Trophoblast cell (in vitro differentiated cells and primary cell): ENCODE measurements around the gene HDAC9.

Source experiments
- DNase-seq, 2 donors: peaks; one replicate each; pipeline ENCODE4 v3.0.0-alpha.2; 2016
- H2AFZ ChIP-seq: 2 replicates; pipeline ENCODE4 v1.6.1; 2013; ENCODE audit warnings: low read length, moderate library complexity, mild to moderate bottlenecking; ENCODE audit not compliant: insufficient read depth, poor library complexity
- H2AK5ac ChIP-seq: 2 replicates; pipeline ENCODE4 v1.6.1; 2013; ENCODE audit warnings: mild to moderate bottlenecking, low read length
- H2BK120ac ChIP-seq: 2 replicates; pipeline ENCODE4 v1.6.1; 2013; ENCODE audit warnings: low read length, mild to moderate bottlenecking, moderate library complexity; ENCODE audit not compliant: insufficient read depth, poor library complexity
- H2BK12ac ChIP-seq: 2 replicates; pipeline ENCODE4 v1.6.1; 2013; ENCODE audit warnings: mild to moderate bottlenecking, low read length, moderate library complexity
- H2BK5ac ChIP-seq: 2 replicates; pipeline ENCODE4 v1.6.1; 2013; ENCODE audit warnings: low read length, low read depth, moderate library complexity, mild to moderate bottlenecking; ENCODE audit not compliant: poor library complexity
- H3K14ac ChIP-seq: 2 replicates; pipeline ENCODE4 v1.6.1; 2013; ENCODE audit warnings: mild to moderate bottlenecking, low read length
- H3K18ac ChIP-seq: 2 replicates; pipeline ENCODE4 v1.6.1; 2013; ENCODE audit warnings: mild to moderate bottlenecking, low read length
- H3K23ac ChIP-seq: 2 replicates; pipeline ENCODE4 v1.6.1; 2013; ENCODE audit warnings: low read length
- H3K27ac ChIP-seq: 2 replicates; pipeline ENCODE4 v1.5.1; 2013; ENCODE audit warnings: low read depth, mild to moderate bottlenecking, inconsistent platforms, low read length, moderate library complexity
- H3K27me3 ChIP-seq: 2 replicates; pipeline ENCODE4 v1.6.1; 2013; ENCODE audit warnings: inconsistent platforms, mild to moderate bottlenecking, low read length, moderate library complexity; ENCODE audit not compliant: insufficient read depth
- H3K36me3 ChIP-seq, 2 experiments: 1 replicate in 1 of 2; 2 replicates in 1 of 2; pipeline ENCODE4 v1.6.1; 2013; ENCODE audit warnings: low read length in 2 of 2, mild to moderate bottlenecking in 2 of 2, moderate library complexity in 1 of 2; ENCODE audit not compliant: insufficient read depth in 2 of 2, control insufficient read depth in 1 of 2
- H3K4ac ChIP-seq: 2 replicates; pipeline ENCODE4 v1.6.1; 2013; ENCODE audit warnings: low read depth, mild to moderate bottlenecking, low read length, moderate library complexity
- H3K4me1 ChIP-seq, 2 experiments: 1 replicate in 1 of 2; 2 replicates in 1 of 2; pipeline ENCODE4 v1.6.1; 2013; ENCODE audit warnings: low read length in 2 of 2, mild to moderate bottlenecking in 2 of 2, moderate library complexity in 1 of 2; ENCODE audit not compliant: insufficient read depth in 2 of 2, control insufficient read depth in 1 of 2
- H3K4me2 ChIP-seq: 2 replicates; pipeline ENCODE4 v1.6.1; 2013; ENCODE audit warnings: inconsistent platforms, mild to moderate bottlenecking, low read length, moderate library complexity
- H3K4me3 ChIP-seq: 2 replicates; pipeline ENCODE4 v1.5.1; 2013; ENCODE audit warnings: mild to moderate bottlenecking, low read depth, low read length, inconsistent platforms
- H3K79me1 ChIP-seq: one replicate; pipeline ENCODE4 v1.6.1; 2013; ENCODE audit warnings: low read length
- H3K79me2 ChIP-seq: 2 replicates; pipeline ENCODE4 v1.6.1; 2013; ENCODE audit warnings: low read length, mild to moderate bottlenecking; ENCODE audit not compliant: control insufficient read depth, insufficient read depth, poor library complexity
- H3K9ac ChIP-seq: 2 replicates; pipeline ENCODE4 v1.6.1; 2013; ENCODE audit warnings: mild to moderate bottlenecking, low read length
- H3K9me3 ChIP-seq: 2 replicates; pipeline ENCODE4 v1.6.1; 2013; ENCODE audit warnings: low read depth, mild to moderate bottlenecking, control low read depth, inconsistent platforms, low read length; ENCODE audit not compliant: insufficient read depth
- H4K12ac ChIP-seq: 2 replicates; pipeline ENCODE4 v1.6.1; 2013; ENCODE audit warnings: low read depth, mild to moderate bottlenecking, low read length, moderate library complexity
- H4K8ac ChIP-seq: 2 replicates; pipeline ENCODE4 v1.6.1; 2013; ENCODE audit warnings: low read depth, mild to moderate bottlenecking, low read length, moderate library complexity
- H4K91ac ChIP-seq: one replicate; pipeline ENCODE4 v1.6.1; 2013; ENCODE audit warnings: low read depth, mild to moderate bottlenecking, low read length, moderate library complexity
- WGBS: extraction: QIAGEN DNeasy Blood & Tissue Kit; methylation state at CpG from one replicate; pipeline ENCODE4 v1.1.7; 2013; ENCODE audit warnings: missing lambda C conversion rate; ENCODE audit not compliant: insufficient read length, insufficient coverage; ENCODE audit errors: extremely low coverage; 5-methylcytosine and 5-hydroxymethylcytosine counted together

Gene HDAC9

DNA sequence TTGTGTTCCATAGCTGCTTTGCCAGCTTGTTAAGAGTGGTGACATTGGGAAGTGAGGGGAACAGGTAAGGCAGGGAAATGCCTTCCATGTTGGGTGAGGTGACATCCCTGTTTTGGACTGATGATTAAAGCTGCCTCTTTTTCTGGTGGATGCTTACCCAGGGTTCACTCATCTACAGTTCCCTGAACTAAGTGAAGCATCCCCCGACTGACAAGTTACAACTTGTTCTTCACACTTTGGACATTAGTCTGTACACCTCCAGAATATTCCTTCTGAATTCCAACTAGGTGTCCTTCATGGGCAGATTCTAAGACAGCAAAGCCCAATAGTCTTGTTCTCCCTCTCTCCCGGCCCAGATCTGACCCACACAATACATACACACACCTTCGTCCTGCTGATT is 63.4 kb downstream of the HDAC9 start:
- H4K8ac ChIP-seq, result no peak overlapping the region
- no peak overlapping the region for H2BK12ac ChIP-seq
- H3K79me1 ChIP-seq, result no peaks in the 10 kb centered on the region
- no peak overlapping the region for H3K4ac ChIP-seq
- no peak overlapping the region for H4K91ac ChIP-seq
- no peaks in the 10 kb centered on the region for H3K79me2 ChIP-seq
- H4K12ac ChIP-seq, result no peak overlapping the region
- H3K27me3 ChIP-seq, result no peaks in the 10 kb centered on the region
- H3K9me3 ChIP-seq, result no peaks in the 10 kb centered on the region
- H2AFZ ChIP-seq, result no peak overlapping the region
- no peaks in the 10 kb centered on the region for H3K36me3 ChIP-seq
- no peak overlapping the region for H2BK5ac ChIP-seq
- H3K9ac ChIP-seq, result no peak overlapping the region
- H3K4me3 ChIP-seq, result no peak overlapping the region
- no peak overlapping the region for H3K14ac ChIP-seq
- H3K4me1 ChIP-seq, result no peaks in the 10 kb centered on the region
- H3K27ac ChIP-seq, result no peak overlapping the region
- no peak overlapping the region for H3K4me2 ChIP-seq
- no peak for DNase-seq
- no peak overlapping the region for H3K18ac ChIP-seq
- H2BK120ac ChIP-seq, result no peak overlapping the region
- no CpG with 5 or more reads among the region's 3 CpGs for WGBS
- no peak overlapping the region for H2AK5ac ChIP-seq
- no peak overlapping the region for H3K23ac ChIP-seq

DNA sequence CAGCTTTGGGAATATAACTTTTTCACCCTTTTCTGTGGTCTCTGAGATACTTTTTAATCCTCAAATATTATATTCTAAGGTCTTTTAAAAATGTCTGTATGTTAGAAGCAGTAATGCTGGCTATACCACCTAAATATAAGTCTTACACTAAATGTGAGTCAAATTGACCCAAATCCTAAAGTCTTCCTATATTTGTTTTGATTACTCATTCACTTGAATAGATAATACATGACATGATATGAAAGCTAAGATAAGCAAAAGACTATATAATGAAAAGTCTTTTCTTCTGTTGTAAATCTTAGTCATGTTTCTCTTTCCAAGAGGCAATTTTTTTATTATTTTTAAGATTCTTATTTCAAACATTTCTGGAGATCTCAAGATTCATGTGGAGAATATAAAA is 64.2 kb downstream of the HDAC9 start:
- Histone ChIP-seq H2AK5ac (no peak overlapping the region), H3K9me3 (no peaks in the 10 kb centered on the region), H3K79me2 (no peaks in the 10 kb centered on the region), H4K8ac (no peak overlapping the region), H4K91ac (no peak overlapping the region), H3K14ac (no peak overlapping the region), H4K12ac (no peak overlapping the region), H3K18ac (no peak overlapping the region), H2BK120ac (no peak overlapping the region), H2BK12ac (no peak overlapping the region), H3K4me1 (no peaks in the 10 kb centered on the region), H3K27ac (no peak overlapping the region), H3K4me3 (no peak overlapping the region), H2BK5ac (no peak overlapping the region), H3K27me3 (no peaks in the 10 kb centered on the region), H3K4me2 (no peak overlapping the region), H3K79me1 (no peaks in the 10 kb centered on the region), H3K36me3 (no peaks in the 10 kb centered on the region), H2AFZ (no peak overlapping the region), H3K9ac (no peak overlapping the region), H3K4ac (no peak overlapping the region), H3K23ac (no peak overlapping the region)
- no peak for DNase-seq

DNA sequence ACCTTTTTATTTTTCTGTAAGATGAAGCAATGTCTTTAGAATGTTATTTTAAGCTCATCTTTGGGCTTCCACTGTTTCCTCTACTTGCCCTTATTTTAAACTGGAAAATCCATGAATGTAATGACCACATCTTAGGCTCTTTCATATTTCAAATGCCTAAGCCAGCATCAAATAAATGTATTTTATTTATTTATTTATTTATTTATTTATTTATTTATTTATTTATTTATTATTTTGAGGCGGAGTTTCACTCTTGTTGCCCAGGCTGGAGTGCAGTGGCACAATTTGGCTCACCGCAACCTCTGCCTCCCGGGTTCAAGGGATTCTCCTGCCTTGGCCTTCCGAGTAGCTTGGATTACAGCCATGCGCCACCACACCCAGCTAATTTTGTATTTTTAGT is 69.2 kb downstream of the HDAC9 start:
- WGBS, result no CpG with 5 or more reads among the region's 5 CpGs
- no peak overlapping the region for H2AK5ac ChIP-seq
- no peak overlapping the region for H2BK5ac ChIP-seq
- no peak overlapping the region for H3K4me3 ChIP-seq
- H3K36me3 ChIP-seq, result no peaks in the 10 kb centered on the region
- H3K18ac ChIP-seq, result no peak overlapping the region
- H4K8ac ChIP-seq, result no peak overlapping the region
- no peak overlapping the region for H3K4me2 ChIP-seq
- no peak overlapping the region for H3K9ac ChIP-seq
- no peaks in the 10 kb centered on the region for H3K27me3 ChIP-seq
- H2BK120ac ChIP-seq, result no peak overlapping the region
- no peak overlapping the region for H2BK12ac ChIP-seq
- H2AFZ ChIP-seq, result no peak overlapping the region
- H3K14ac ChIP-seq, result no peak overlapping the region
- no peak overlapping the region for H3K23ac ChIP-seq
- H3K79me1 ChIP-seq, result no peaks in the 10 kb centered on the region
- H3K27ac ChIP-seq, result no peak overlapping the region
- no peaks in the 10 kb centered on the region for H3K9me3 ChIP-seq
- no peaks in the 10 kb centered on the region for H3K79me2 ChIP-seq
- H3K4ac ChIP-seq, result no peak overlapping the region
- no peak overlapping the region for H4K91ac ChIP-seq
- no peak overlapping the region for H4K12ac ChIP-seq
- DNase-seq, result no peak
- no peaks in the 10 kb centered on the region for H3K4me1 ChIP-seq

DNA sequence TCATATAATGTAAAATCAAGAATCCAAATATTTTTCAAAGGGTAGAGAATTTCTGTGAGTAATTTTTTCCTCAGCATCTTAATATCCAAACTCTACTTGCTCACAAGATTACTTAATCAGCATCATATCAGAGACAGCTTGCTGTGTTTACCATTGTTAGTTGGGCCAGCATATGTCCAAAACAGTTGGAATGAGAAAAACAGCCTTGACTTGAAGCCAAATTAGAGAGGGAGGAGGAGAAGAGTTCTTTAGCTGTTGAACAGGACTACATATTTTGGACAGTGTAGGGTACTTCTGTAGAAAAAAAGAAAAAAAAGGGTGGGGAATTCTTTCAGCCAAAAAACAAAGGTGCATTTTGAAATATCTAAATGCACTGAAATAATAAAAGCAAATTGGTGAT is 69.8 kb downstream of the HDAC9 start:
- Histone ChIP-seq H2BK12ac (no peak overlapping the region), H3K4me1 (no peaks in the 10 kb centered on the region), H3K4me2 (no peak overlapping the region), H3K9ac (no peak overlapping the region), H3K4me3 (no peak overlapping the region), H4K8ac (no peak overlapping the region), H4K91ac (no peak overlapping the region), H3K14ac (no peak overlapping the region), H3K23ac (no peak overlapping the region), H3K18ac (no peak overlapping the region), H2AK5ac (no peak overlapping the region), H2BK5ac (no peak overlapping the region), H2BK120ac (no peak overlapping the region), H3K27ac (no peak overlapping the region), H3K4ac (no peak overlapping the region), H3K79me1 (no peaks in the 10 kb centered on the region), H2AFZ (no peak overlapping the region), H3K9me3 (no peaks in the 10 kb centered on the region), H4K12ac (no peak overlapping the region), H3K79me2 (no peaks in the 10 kb centered on the region), H3K27me3 (no peaks in the 10 kb centered on the region), H3K36me3 (no peaks in the 10 kb centered on the region)
- DNase-seq, result no peak

DNA sequence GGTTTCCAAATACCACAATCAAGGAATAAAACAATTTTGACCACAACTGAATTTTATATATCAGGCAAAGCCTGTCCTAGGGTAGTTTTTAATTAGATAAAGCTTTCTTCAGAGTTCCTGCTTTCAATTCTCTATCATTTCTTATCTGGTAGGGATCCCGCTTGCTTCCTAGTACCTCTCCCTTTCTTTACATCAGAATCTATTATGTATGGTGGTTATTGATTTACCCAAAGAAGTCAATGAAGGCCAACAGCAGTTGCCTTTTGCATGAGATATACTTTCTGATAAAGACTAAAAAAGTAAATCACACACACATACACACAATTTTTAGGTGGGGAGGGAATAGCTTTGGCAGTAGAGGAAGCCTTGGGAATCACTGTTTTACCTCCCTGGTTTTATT is 70.7 kb downstream of the HDAC9 start:
- H3K36me3 ChIP-seq, result no peaks in the 10 kb centered on the region
- H3K27ac ChIP-seq, result no peak overlapping the region
- no peak overlapping the region for H4K8ac ChIP-seq
- H2BK5ac ChIP-seq, result no peak overlapping the region
- H3K9me3 ChIP-seq, result no peaks in the 10 kb centered on the region
- no peak overlapping the region for H2AK5ac ChIP-seq
- H2BK12ac ChIP-seq, result no peak overlapping the region
- H3K18ac ChIP-seq, result no peak overlapping the region
- H4K91ac ChIP-seq, result no peak overlapping the region
- no peak overlapping the region for H3K23ac ChIP-seq
- H3K4me2 ChIP-seq, result no peak overlapping the region
- no peaks in the 10 kb centered on the region for H3K79me2 ChIP-seq
- no peak overlapping the region for H3K4ac ChIP-seq
- no peak overlapping the region for H3K9ac ChIP-seq
- no peaks in the 10 kb centered on the region for H3K27me3 ChIP-seq
- no peaks in the 10 kb centered on the region for H3K79me1 ChIP-seq
- DNase-seq, result no peak
- no CpG with 5 or more reads among the region's 1 CpG for WGBS
- H4K12ac ChIP-seq, result no peak overlapping the region
- no peaks in the 10 kb centered on the region for H3K4me1 ChIP-seq
- no peak overlapping the region for H3K14ac ChIP-seq
- no peak overlapping the region for H2BK120ac ChIP-seq
- H3K4me3 ChIP-seq, result no peak overlapping the region
- H2AFZ ChIP-seq, result no peak overlapping the region
